ENCODE results near the gene CSNK2A2. TPM values are rescaled to one million over a fixed set of nuclear protein-coding genes. Genes with fewer than 3 reads are reported as not detected.

CSNK2A2 gene
- total and polyA plus RNA-seq, 10 of the 15 experiments (the other 5 are each of a cell fraction or from before 2014, with no cell fraction given): 17.4 to 79.1 (median 29.4) TPM

- ChIA-PET RAD21 (ENCODE audit: unreplicated experiment) (no interaction called here), SMC1A (ENCODE audit: uncharacterized antibody, unreplicated experiment) (interaction anchor here (1.0 kb wide), 1 partner anchor 21 kb away, joined by 3 read pairs; no protein-coding TSS in a partner anchor), CTCF (interaction anchor here (0.6 to 0.9 kb wide), 3 partner anchors 26 to 336 kb away, joined by 3 read pairs; no protein-coding TSS in a partner anchor), POLR2A (interaction anchor here (0.7 to 1.0 kb wide), 2 partner anchors 31 to 62 kb away, joined by 3 read pairs; no protein-coding TSS in a partner anchor)
- no peak overlapping the region for H3K4me2 ChIP-seq (ENCODE audit: control insufficient read depth, insufficient read depth)
- in situ Hi-C loops (cut with MboI): no loop called here
- no peak for ATAC-seq
- H3K9ac ChIP-seq (ENCODE audit: control insufficient read depth, insufficient read depth, low read length): no peak overlapping the region
- DNase-seq (ENCODE audit: low read depth, low spot score): no peak
- H4K20me1 ChIP-seq (ENCODE audit: control insufficient read depth, insufficient read depth): no peaks in the 10 kb centered on the region
- no peaks in the 10 kb centered on the region for H3K27me3 ChIP-seq (replicated peaks in 1 of 2; ENCODE audit: control insufficient read depth in 2 of 2, insufficient read depth in 2 of 2, low read length in 1 of 2)
- intact Hi-C loops (cut with micrococcal nuclease; ENCODE audit: unreplicated experiment): no loop called here
- 74% methylated on average over 8 of the region's 8 CpGs for WGBS (ENCODE audit: insufficient coverage, insufficient replicate concordance, low lambda C conversion rate, missing lambda C conversion rate)
- H3K9me3 ChIP-seq (replicated peaks; ENCODE audit: control insufficient read depth, insufficient read depth, low read length): no peaks in the 10 kb centered on the region
- H3K27ac ChIP-seq (ENCODE audit: control insufficient read depth, insufficient read depth): no peak overlapping the region
- no peak for TF ChIP-seq SREBF1 (IDR thresholded peaks at IDR 0.05; ENCODE audit: low read length)
- TF ChIP-seq CHD4 (IDR thresholded peaks at IDR 0.05): no peak
- no peak for TF ChIP-seq POLR2AphosphoS2 (IDR thresholded peaks at IDR 0.05; ENCODE audit: low read depth, low read length)
- TF ChIP-seq CREM (IDR thresholded peaks at IDR 0.05; ENCODE audit: low read depth): no peak
- no peak for TF ChIP-seq E2F4 (IDR thresholded peaks at IDR 0.05; ENCODE audit: low read depth, low read length)
- no peak for TF ChIP-seq CBFB (IDR thresholded peaks at IDR 0.05; ENCODE audit: low read depth)
- no peak for TF ChIP-seq ELK1 (IDR thresholded peaks at IDR 0.05; ENCODE audit: low read depth, low read length)
- no peak for TF ChIP-seq ETV6 (conservative IDR thresholded peaks at IDR 0.05 in 1 of 2, IDR thresholded peaks at IDR 0.05 in 1 of 2; ENCODE audit: borderline replicate concordance in 1 of 2, low read depth in 1 of 2)
- TF ChIP-seq TARDBP (IDR thresholded peaks at IDR 0.05; ENCODE audit: borderline replicate concordance): no peak
- H3K79me2 ChIP-seq (ENCODE audit: control insufficient read depth, insufficient read depth, low read length): no peaks in the 10 kb centered on the region
- BruUV-seq (replicated peaks): no TSS peak
- H3K4me3 ChIP-seq: no peak overlapping the region
- no peaks in the 10 kb centered on the region for H3K4me1 ChIP-seq (ENCODE audit: control insufficient read depth, insufficient read depth, low read length)
- H2AFZ ChIP-seq (ENCODE audit: control insufficient read depth, low read depth, low read length): no peak overlapping the region
- no peak for FAIRE-seq
- H3K36me3 ChIP-seq (ENCODE audit: control insufficient read depth in 2 of 2, insufficient read depth in 2 of 2, low read length in 1 of 2): peaks cover 2 to 3% of the 10 kb centered on the region in 2 experiments; a peak in 1 of 4 replicates
Measured at GRCh38 chr16:58152246-58152868, 45.5 kb downstream of the CSNK2A2 start.

Data from GM12878 (cell line).